Measurements from ENCODE around the gene PDE4D. TPM values are rescaled to one million over a fixed set of nuclear protein-coding genes. Genes with fewer than 3 reads are reported as not detected.

PDE4D gene
- total RNA-seq, 1 experiment from 2014 or later = 3.3 TPM

- no peak for TF ChIP-seq NR1H2 (CRISPR knock-in tag; IDR thresholded peaks at IDR 0.05)
- no peak for TF ChIP-seq TEAD4 (CRISPR knock-in tag; IDR thresholded peaks at IDR 0.05)
These were observed 639.9 kb downstream of the PDE4D start (continued) for GRCh38 chr5:59253625-59254024.

DNA sequence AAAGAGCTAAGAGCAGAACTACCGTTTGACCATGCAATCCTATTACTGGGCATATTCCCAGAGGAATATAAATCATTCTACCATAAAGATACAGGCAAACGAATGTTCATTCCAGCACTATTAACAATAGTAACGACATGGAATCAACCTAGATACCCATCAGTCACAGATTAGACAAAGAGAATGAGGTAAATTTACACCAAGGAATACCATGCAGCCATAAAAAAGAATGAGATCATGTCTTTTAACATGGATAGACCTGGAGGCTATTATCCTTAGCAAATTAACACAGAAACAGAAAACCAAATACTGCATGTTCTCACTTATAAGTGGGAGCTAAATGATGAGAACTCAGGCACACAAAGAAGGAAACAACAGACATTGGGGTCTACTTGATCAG, 641.9 kb downstream of the PDE4D start:
- ATAC-seq = no peak
- TF ChIP-seq NFATC4 (CRISPR knock-in tag; IDR thresholded peaks at IDR 0.05) (no peak), PRDM15 (CRISPR knock-in tag; IDR thresholded peaks at IDR 0.05) (no peak)
- ChIA-PET CTCF (no interaction called here), POLR2A (no interaction called here)
- no peak for DNase-seq (ENCODE audit: low spot score)
- Mint-ChIP-seq H3K27ac (no peak overlapping the region), H3K36me3 (no peaks in the 10 kb centered on the region), H3K4me3 (no peak overlapping the region), H3K27me3 (ENCODE audit: low read depth) (no peaks in the 10 kb centered on the region), H3K4me1 (no peaks in the 10 kb centered on the region), H3K9me3 (peaks cover 7% of the 10 kb centered on the region; the same call in 1 of the 2 replicates)

GRCh38 chr5:59249726-59250125, 643.8 kb downstream of the PDE4D start:
- POLR2A ChIA-PET = no interaction called here
- Mint-ChIP-seq H3K27ac (no peak overlapping the region), H3K4me1 (no peaks in the 10 kb centered on the region), H3K27me3 (ENCODE audit: low read depth) (no peaks in the 10 kb centered on the region), H3K36me3 (no peaks in the 10 kb centered on the region), H3K9me3 (peaks cover 7% of the 10 kb centered on the region; the same call in 1 of the 2 replicates), H3K4me3 (no peak overlapping the region)
- no peak for DNase-seq (ENCODE audit: low spot score)
- TF ChIP-seq OVOL2 (CRISPR knock-in tag; IDR thresholded peaks at IDR 0.05; ENCODE audit: borderline replicate concordance) (no peak), HMGA2 (CRISPR knock-in tag; IDR thresholded peaks at IDR 0.05) (no peak), TEAD1 (CRISPR knock-in tag; IDR thresholded peaks at IDR 0.05) (no peak)
- ATAC-seq = no peak
- CTCF ChIA-PET = interaction anchor here (0.8 to 0.9 kb wide), 2 partner anchors 61 to 131 kb away, joined by 3 read pairs; no protein-coding TSS in a partner anchor

DNA sequence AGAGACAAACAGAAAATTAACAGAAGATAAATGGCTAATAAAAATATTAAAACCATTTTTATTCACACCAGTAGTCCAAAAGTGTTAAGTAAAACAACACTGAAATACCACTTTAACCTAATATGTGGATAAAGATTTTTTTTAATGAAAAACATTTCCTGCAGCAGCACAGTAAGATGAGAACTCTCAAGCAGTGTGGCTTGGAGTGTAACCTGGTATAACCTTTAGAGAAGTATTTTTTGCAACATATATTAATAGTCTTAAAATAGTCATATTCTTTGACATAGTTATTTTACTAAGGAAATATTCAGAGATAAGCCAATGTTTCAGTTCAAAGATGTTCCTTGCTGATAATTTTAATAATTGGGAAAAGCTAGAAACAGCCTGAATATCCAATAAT, 644.4 kb downstream of the PDE4D start:
- POLR2A ChIA-PET = no interaction called here
- Mint-ChIP-seq H3K27ac (no peak overlapping the region), H3K4me1 (no peaks in the 10 kb centered on the region), H3K4me3 (no peak overlapping the region), H3K36me3 (no peaks in the 10 kb centered on the region), H3K9me3 (peaks cover 7% of the 10 kb centered on the region; the same call in 1 of the 2 replicates), H3K27me3 (ENCODE audit: low read depth) (no peaks in the 10 kb centered on the region)
- no peak for DNase-seq (ENCODE audit: low spot score)
- TF ChIP-seq OVOL2 (CRISPR knock-in tag; IDR thresholded peaks at IDR 0.05; ENCODE audit: borderline replicate concordance) = no peak
- TF ChIP-seq PRRX2 (CRISPR knock-in tag; IDR thresholded peaks at IDR 0.05) = no peak
- TF ChIP-seq ESRRA (CRISPR knock-in tag; IDR thresholded peaks at IDR 0.05; ENCODE audit: borderline replicate concordance) = no peak
- TF ChIP-seq, protein P1, sequence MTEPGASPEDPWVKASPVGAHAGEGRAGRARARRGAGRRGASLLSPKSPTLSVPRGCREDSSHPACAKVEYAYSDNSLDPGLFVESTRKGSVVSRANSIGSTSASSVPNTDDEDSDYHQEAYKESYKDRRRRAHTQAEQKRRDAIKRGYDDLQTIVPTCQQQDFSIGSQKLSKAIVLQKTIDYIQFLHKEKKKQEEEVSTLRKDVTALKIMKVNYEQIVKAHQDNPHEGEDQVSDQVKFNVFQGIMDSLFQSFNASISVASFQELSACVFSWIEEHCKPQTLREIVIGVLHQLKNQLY (CRISPR knock-in tag; IDR thresholded peaks at IDR 0.05) = no peak
- no peak for TF ChIP-seq AFF4 (CRISPR knock-in tag; IDR thresholded peaks at IDR 0.05; ENCODE audit: borderline replicate concordance)
- TF ChIP-seq ZBTB43 (CRISPR knock-in tag; IDR thresholded peaks at IDR 0.05) = no peak
- no peak for TF ChIP-seq ZNF416 (CRISPR knock-in tag; IDR thresholded peaks at IDR 0.05)
- TF ChIP-seq, protein P2, sequence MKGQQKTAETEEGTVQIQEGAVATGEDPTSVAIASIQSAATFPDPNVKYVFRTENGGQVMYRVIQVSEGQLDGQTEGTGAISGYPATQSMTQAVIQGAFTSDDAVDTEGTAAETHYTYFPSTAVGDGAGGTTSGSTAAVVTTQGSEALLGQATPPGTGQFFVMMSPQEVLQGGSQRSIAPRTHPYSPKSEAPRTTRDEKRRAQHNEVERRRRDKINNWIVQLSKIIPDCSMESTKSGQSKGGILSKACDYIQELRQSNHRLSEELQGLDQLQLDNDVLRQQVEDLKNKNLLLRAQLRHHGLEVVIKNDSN (CRISPR knock-in tag; IDR thresholded peaks at IDR 0.05) = no peak
- TF ChIP-seq FOXP1 (CRISPR knock-in tag; IDR thresholded peaks at IDR 0.05; ENCODE audit: borderline replicate concordance) = no peak
- no peak for TF ChIP-seq TEAD1 (CRISPR knock-in tag; IDR thresholded peaks at IDR 0.05)
- TF ChIP-seq CBFB (CRISPR knock-in tag; IDR thresholded peaks at IDR 0.05; ENCODE audit: low read depth) = no peak
- no peak for TF ChIP-seq SMAD4 (CRISPR knock-in tag; IDR thresholded peaks at IDR 0.05)
- TF ChIP-seq RELA (CRISPR knock-in tag; IDR thresholded peaks at IDR 0.05; ENCODE audit: borderline replicate concordance) = no peak
- CTCF ChIA-PET = no interaction called here
- ATAC-seq = no peak
